Loucy (cell line): ENCODE data around the gene NOS2.

Experiments
- H2AFZ ChIP-seq: fragments of 200-600 bp; sonication (generic); 2 replicates; pipeline ENCODE4 v1.6.0; 2016; ENCODE audit warnings: antibody characterized with exemption, mild to moderate bottlenecking, low read length, moderate library complexity
- H3F3A ChIP-seq: fragments of 200-600 bp; 2 replicates; pipeline ENCODE4 v1.6.0; 2016; ENCODE audit warnings: antibody characterized with exemption, low read depth, mild to moderate bottlenecking
- H3K27me3 ChIP-seq: fragments of 200-600 bp; sonication (generic); 2 replicates; pipeline ENCODE4 v1.6.1; 2014; ENCODE audit warnings: low read length, mild to moderate bottlenecking; ENCODE audit not compliant: insufficient read depth, poor library complexity, severe bottlenecking
- H3K36me3 ChIP-seq: fragments of 200-600 bp; sonication (generic); 2 replicates; pipeline ENCODE4 v1.6.1; 2016; ENCODE audit warnings: low read length; ENCODE audit not compliant: insufficient read depth
- H3K4me1 ChIP-seq: fragments of 200-600 bp; sonication (generic); 2 replicates; pipeline ENCODE4 v1.5.1; 2014; ENCODE audit warnings: low read length, mild to moderate bottlenecking; ENCODE audit not compliant: insufficient read depth, poor library complexity, severe bottlenecking
- H3K4me2 ChIP-seq: fragments of 200-600 bp; sonication (generic); 2 replicates; pipeline ENCODE4 v1.6.0; 2014; ENCODE audit warnings: antibody characterized with exemption, low read length, low read depth, mild to moderate bottlenecking; ENCODE audit not compliant: poor library complexity, severe bottlenecking
- H3K4me3 ChIP-seq: fragments of 200-600 bp; sonication (generic); 2 replicates; pipeline ENCODE4 v1.5.1; 2014; ENCODE audit warnings: low read length, mild to moderate bottlenecking, mixed read lengths; ENCODE audit not compliant: poor library complexity, severe bottlenecking
- H3K79me2 ChIP-seq: fragments of 200-600 bp; sonication (generic); 2 replicates; pipeline ENCODE4 v1.6.1; 2014; ENCODE audit warnings: low read length; ENCODE audit not compliant: insufficient read depth
- H3K9ac ChIP-seq: fragments of 200-600 bp; sonication (generic); 2 replicates; pipeline ENCODE4 v1.6.0; 2014; ENCODE audit warnings: mild to moderate bottlenecking, low read depth, low read length, moderate library complexity; ENCODE audit not compliant: poor library complexity, severe bottlenecking
- H3K9me2 ChIP-seq: fragments of 200-600 bp; sonication (generic); replicated peaks from 2 replicates; pipeline ENCODE4 v1.6.1; 2016; ENCODE audit warnings: low read depth, low read length, mixed read lengths
- H3K9me3 ChIP-seq: fragments of 200-600 bp; sonication (generic); 2 replicates; pipeline ENCODE4 v1.6.1; 2014; ENCODE audit warnings: mild to moderate bottlenecking, antibody characterized with exemption, low read length, low read depth; ENCODE audit not compliant: insufficient read depth
- H4K20me1 ChIP-seq: fragments of 200-600 bp; sonication (generic); 2 replicates; pipeline ENCODE4 v1.6.0; 2014; ENCODE audit warnings: antibody characterized with exemption, low read length, mild to moderate bottlenecking; ENCODE audit not compliant: insufficient read depth, poor library complexity, severe bottlenecking
- EZH2phosphoT487 ChIP-seq: fragments of 200-600 bp; IDR thresholded peaks from 2 replicates; pipeline ENCODE4 v1.6.1; 2018; ENCODE audit warnings: antibody characterized with exemption, mild to moderate bottlenecking, moderate library complexity, borderline replicate concordance
- TF ChIP-seq, protein P1 (sequence below): fragments of 200-600 bp; sonication (generic); conservative IDR thresholded peaks from 2 replicates; pipeline ENCODE4 v1.5.1; 2014; ENCODE audit warnings: mild to moderate bottlenecking, antibody characterized with exemption, low read length

NOS2 gene

DNA sequence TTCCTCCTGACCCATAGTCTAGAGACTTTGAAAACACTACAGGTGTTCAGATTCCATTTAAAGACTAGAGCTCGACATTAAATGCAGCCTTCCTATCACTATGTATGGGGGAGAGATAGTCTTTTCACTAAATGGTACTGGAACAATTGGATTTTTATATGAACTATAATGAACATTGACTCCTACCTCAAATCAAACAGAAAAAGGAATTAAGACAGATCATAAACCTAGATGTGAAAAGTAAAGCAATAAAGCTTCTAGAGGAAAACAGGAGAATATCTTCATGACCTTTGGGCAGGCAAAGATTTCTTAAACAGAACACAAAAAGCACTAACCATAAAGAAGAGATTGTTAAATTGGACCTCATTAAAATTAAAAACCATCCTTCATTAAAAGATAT, 18.8 kb upstream of the NOS2 start:
- H3K27me3 ChIP-seq: no peaks in the 10 kb centered on the region
- TF ChIP-seq, protein P1, sequence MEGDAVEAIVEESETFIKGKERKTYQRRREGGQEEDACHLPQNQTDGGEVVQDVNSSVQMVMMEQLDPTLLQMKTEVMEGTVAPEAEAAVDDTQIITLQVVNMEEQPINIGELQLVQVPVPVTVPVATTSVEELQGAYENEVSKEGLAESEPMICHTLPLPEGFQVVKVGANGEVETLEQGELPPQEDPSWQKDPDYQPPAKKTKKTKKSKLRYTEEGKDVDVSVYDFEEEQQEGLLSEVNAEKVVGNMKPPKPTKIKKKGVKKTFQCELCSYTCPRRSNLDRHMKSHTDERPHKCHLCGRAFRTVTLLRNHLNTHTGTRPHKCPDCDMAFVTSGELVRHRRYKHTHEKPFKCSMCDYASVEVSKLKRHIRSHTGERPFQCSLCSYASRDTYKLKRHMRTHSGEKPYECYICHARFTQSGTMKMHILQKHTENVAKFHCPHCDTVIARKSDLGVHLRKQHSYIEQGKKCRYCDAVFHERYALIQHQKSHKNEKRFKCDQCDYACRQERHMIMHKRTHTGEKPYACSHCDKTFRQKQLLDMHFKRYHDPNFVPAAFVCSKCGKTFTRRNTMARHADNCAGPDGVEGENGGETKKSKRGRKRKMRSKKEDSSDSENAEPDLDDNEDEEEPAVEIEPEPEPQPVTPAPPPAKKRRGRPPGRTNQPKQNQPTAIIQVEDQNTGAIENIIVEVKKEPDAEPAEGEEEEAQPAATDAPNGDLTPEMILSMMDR: no peak
- no peak for TF ChIP-seq EZH2phosphoT487
- 0 out of 2 replicates have a peak, but pooled peaks cover 4% of the 10 kb centered on the region for H3K9me3 ChIP-seq
- H4K20me1 ChIP-seq: no peaks in the 10 kb centered on the region
- H2AFZ ChIP-seq: no peak overlapping the region
- no peak overlapping the region for H3K4me3 ChIP-seq
- H3K9ac ChIP-seq: no peak overlapping the region
- H3K4me1 ChIP-seq: no peaks in the 10 kb centered on the region
- no peaks in the 10 kb centered on the region for H3K36me3 ChIP-seq
- H3K79me2 ChIP-seq: no peaks in the 10 kb centered on the region
- H3F3A ChIP-seq: no peaks in the 10 kb centered on the region
- no peaks in the 10 kb centered on the region for H3K9me2 ChIP-seq
- H3K4me2 ChIP-seq: no peak overlapping the region

GRCh38 chr17:27818401-27819105, 18.2 kb upstream of the NOS2 start:
- Histone ChIP-seq H3F3A (no peaks in the 10 kb centered on the region), H3K36me3 (no peaks in the 10 kb centered on the region), H3K4me1 (no peaks in the 10 kb centered on the region), H3K4me3 (no peak overlapping the region), H3K9me2 (no peaks in the 10 kb centered on the region), H2AFZ (no peak overlapping the region), H3K27me3 (no peaks in the 10 kb centered on the region), H4K20me1 (no peaks in the 10 kb centered on the region), H3K9ac (no peak overlapping the region), H3K4me2 (no peak overlapping the region), H3K9me3 (0 out of 2 replicates have a peak, but pooled peaks cover 4% of the 10 kb centered on the region), H3K79me2 (no peaks in the 10 kb centered on the region)
- TF ChIP-seq, protein P1: no peak
- TF ChIP-seq EZH2phosphoT487: no peak

GRCh38 chr17:27817731-27818130, 17.4 kb upstream of the NOS2 start:
- Histone ChIP-seq H3F3A (no peaks in the 10 kb centered on the region), H3K4me1 (no peaks in the 10 kb centered on the region), H3K9me3 (0 out of 2 replicates have a peak, but pooled peaks cover 4% of the 10 kb centered on the region), H3K9me2 (no peaks in the 10 kb centered on the region), H3K9ac (no peak overlapping the region), H3K27me3 (no peaks in the 10 kb centered on the region), H3K4me3 (no peak overlapping the region), H2AFZ (no peak overlapping the region), H3K36me3 (no peaks in the 10 kb centered on the region), H3K4me2 (no peak overlapping the region), H3K79me2 (no peaks in the 10 kb centered on the region), H4K20me1 (no peaks in the 10 kb centered on the region)
- TF ChIP-seq, protein P1: no peak
- no peak for TF ChIP-seq EZH2phosphoT487
